ENCODE results near the gene ATP6V0D1.

The ATP6V0D1 gene

DNA sequence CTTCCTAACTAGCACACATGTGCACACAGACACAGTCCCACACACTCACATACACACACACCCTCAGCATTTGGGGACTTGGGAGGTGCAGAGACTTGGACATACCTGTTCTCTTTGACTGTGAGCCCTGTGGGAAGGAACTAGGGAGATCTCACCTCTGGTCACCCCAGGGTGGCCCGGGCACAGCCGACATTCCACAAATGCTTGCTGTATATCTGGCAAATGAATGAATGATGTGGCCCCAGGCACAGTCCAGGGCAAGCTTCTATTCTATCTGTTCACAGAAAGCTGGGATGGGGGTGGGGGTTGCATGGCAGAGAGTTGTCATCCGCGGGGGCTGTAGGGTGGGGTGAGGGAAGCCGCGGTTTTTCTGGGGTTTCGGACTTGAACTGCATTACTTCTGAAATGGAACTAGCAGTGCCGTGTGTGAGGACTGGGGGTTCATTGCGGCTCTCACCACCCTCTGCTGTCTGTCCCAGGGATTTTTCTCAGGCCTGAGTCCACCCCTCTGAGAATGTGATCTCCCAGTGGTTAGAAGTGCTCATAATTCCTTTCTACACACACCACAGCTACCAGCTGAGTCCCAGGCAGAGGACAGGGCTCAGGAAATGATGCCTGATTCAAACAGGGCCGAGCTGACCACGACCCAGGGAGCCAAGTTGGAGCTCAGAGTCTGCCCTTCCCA lies 44.4 kb upstream of the ATP6V0D1 start:
- H3K4me1 ChIP-seq (ENCODE audit: insufficient read depth, insufficient read length): peaks cover 16% of the 10 kb centered on the region
- H3K9ac ChIP-seq (ENCODE audit: insufficient read length, low read depth): no peak overlapping the region
- peaks cover 18% of the 10 kb centered on the region for H3K27me3 ChIP-seq (ENCODE audit: insufficient read depth, insufficient read length)
- no peak overlapping the region for H3K4me3 ChIP-seq (ENCODE audit: insufficient read length, low read depth)
- no peaks in the 10 kb centered on the region for H3K36me3 ChIP-seq (ENCODE audit: insufficient read depth, insufficient read length, low read length)
- TF ChIP-seq ZNF274 (IDR thresholded peaks at IDR 0.05; ENCODE audit: low read depth, low read length): no peak
- TF ChIP-seq SUZ12 (IDR thresholded peaks at IDR 0.05; ENCODE audit: extremely low read depth, insufficient read depth, insufficient read length): no peak
- TF ChIP-seq YY1 (IDR thresholded peaks at IDR 0.05; ENCODE audit: insufficient read depth, insufficient read length): no peak
- H3K9me3 ChIP-seq (ENCODE audit: insufficient read depth, low read length): peaks cover 20% of the 10 kb centered on the region; the same call in 1 of the 2 replicates
- no peak for DNase-seq (ENCODE audit: low read depth, low spot score)

DNA sequence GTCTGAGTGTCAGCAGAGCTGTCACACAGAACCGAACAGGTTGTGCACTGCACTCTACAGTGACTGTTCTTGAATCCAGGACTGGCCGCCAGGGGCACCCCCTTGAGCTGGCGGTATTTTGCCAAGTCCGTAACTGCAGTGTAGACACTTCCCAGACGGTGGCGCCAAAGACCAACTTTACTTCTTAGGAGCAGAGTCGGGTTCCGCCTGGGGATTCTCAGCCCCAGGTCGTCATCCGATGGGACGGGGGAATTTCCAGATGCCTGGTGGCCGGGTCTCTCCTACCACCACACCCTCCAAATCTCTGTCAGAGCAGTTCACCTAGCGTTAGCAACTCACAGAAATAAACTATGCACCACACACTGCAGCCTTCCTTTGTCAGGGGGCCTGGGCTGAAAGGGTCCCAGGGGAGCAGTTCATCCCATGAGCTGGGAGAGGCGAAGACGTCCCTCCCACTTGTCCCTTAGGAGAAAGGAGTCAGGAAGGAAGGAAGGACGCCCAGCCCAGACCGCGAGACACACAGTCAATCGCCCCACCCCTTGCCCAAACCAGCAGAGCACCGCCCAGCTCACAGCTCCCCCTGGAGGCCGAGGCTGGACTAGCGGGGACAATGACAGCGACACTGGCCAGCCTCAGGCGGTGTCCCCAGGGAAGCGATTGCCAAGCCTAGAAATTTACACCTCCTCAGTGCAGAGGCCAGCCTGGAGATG lies 40.3 kb upstream of the ATP6V0D1 start:
- TF ChIP-seq SUZ12 (IDR thresholded peaks at IDR 0.05; ENCODE audit: extremely low read depth, insufficient read depth, insufficient read length): no peak
- TF ChIP-seq YY1 (IDR thresholded peaks at IDR 0.05; ENCODE audit: insufficient read depth, insufficient read length): no peak
- no peak for TF ChIP-seq ZNF274 (IDR thresholded peaks at IDR 0.05; ENCODE audit: low read depth, low read length)
- peak overlapping the region; percentile 67 for H3K9ac ChIP-seq (ENCODE audit: insufficient read length, low read depth)
- H3K27me3 ChIP-seq (ENCODE audit: insufficient read depth, insufficient read length): peaks cover 6% of the 10 kb centered on the region
- DNase-seq (ENCODE audit: low read depth, low spot score): peak; percentile 98
- peaks cover 40% of the 10 kb centered on the region; the same call in 1 of the 2 replicates for H3K9me3 ChIP-seq (ENCODE audit: insufficient read depth, low read length)
- no peaks in the 10 kb centered on the region for H3K36me3 ChIP-seq (ENCODE audit: insufficient read depth, insufficient read length, low read length)
- H3K4me1 ChIP-seq (ENCODE audit: insufficient read depth, insufficient read length): peaks cover 8% of the 10 kb centered on the region
- peak overlapping the region; percentile 32 for H3K4me3 ChIP-seq (ENCODE audit: insufficient read length, low read depth)

DNA sequence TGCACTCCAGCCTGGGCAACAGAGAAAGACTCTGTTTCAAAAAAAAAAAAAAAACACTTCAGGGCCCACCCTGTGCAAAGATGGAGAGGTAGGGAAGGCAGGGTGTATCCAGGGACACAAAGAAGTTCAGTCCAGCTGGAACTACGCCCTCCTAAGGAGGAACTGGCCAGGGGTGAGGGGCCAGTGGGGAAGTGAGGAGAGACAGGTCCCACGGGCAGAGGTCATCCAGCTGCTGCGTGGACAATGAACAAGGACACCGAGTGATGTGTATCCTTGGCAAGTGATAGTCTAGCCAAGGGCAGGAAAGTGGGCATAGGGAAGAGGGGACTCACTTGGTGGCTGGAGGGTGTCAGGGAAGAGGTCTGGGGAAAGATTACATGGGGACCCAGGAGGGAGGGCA lies 38.3 kb upstream of the ATP6V0D1 start:
- peaks cover 40% of the 10 kb centered on the region; the same call in 1 of the 2 replicates for H3K9me3 ChIP-seq (ENCODE audit: insufficient read depth, low read length)
- H3K9ac ChIP-seq (ENCODE audit: insufficient read length, low read depth): no peak overlapping the region
- TF ChIP-seq ZNF274 (IDR thresholded peaks at IDR 0.05; ENCODE audit: low read depth, low read length): no peak
- peaks cover under 1% of the 10 kb centered on the region for H3K27me3 ChIP-seq (ENCODE audit: insufficient read depth, insufficient read length)
- no peak for DNase-seq (ENCODE audit: low read depth, low spot score)
- H3K4me1 ChIP-seq (ENCODE audit: insufficient read depth, insufficient read length): no peaks in the 10 kb centered on the region
- H3K36me3 ChIP-seq (ENCODE audit: insufficient read depth, insufficient read length, low read length): no peaks in the 10 kb centered on the region
- H3K4me3 ChIP-seq (ENCODE audit: insufficient read length, low read depth): no peak overlapping the region

DNA sequence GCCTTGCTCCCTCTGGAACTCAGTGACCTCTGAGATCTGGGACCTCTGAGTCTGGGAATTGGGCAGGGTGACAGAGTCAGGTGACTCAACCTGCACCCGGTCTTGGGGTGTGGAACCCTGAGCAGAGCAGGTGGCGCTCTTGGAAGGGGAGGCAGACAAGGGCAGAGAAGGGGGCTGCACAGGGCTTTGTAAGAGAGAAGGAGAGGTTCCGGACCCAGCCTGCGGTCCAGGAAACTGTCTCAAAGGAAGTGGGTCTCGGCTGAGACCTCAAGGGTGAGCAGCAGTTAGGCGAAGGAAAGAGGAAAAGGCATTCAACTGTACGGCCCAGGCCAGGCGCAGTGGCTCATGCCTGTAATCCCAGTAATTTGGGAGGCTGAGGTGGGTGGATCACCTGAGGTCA lies 37.7 kb upstream of the ATP6V0D1 start:
- H3K9me3 ChIP-seq (ENCODE audit: insufficient read depth, low read length): peaks cover 40% of the 10 kb centered on the region; the same call in 1 of the 2 replicates
- no peaks in the 10 kb centered on the region for H3K36me3 ChIP-seq (ENCODE audit: insufficient read depth, insufficient read length, low read length)
- TF ChIP-seq ZNF274 (IDR thresholded peaks at IDR 0.05; ENCODE audit: low read depth, low read length) (no peak), SUZ12 (IDR thresholded peaks at IDR 0.05; ENCODE audit: extremely low read depth, insufficient read depth, insufficient read length) (no peak), YY1 (IDR thresholded peaks at IDR 0.05; ENCODE audit: insufficient read depth, insufficient read length) (no peak)
- no peaks in the 10 kb centered on the region for H3K27me3 ChIP-seq (ENCODE audit: insufficient read depth, insufficient read length)
- H3K4me3 ChIP-seq (ENCODE audit: insufficient read length, low read depth): no peak overlapping the region
- no peaks in the 10 kb centered on the region for H3K4me1 ChIP-seq (ENCODE audit: insufficient read depth, insufficient read length)
- no peak overlapping the region for H3K9ac ChIP-seq (ENCODE audit: insufficient read length, low read depth)
- no peak for DNase-seq (ENCODE audit: low read depth, low spot score)

DNA sequence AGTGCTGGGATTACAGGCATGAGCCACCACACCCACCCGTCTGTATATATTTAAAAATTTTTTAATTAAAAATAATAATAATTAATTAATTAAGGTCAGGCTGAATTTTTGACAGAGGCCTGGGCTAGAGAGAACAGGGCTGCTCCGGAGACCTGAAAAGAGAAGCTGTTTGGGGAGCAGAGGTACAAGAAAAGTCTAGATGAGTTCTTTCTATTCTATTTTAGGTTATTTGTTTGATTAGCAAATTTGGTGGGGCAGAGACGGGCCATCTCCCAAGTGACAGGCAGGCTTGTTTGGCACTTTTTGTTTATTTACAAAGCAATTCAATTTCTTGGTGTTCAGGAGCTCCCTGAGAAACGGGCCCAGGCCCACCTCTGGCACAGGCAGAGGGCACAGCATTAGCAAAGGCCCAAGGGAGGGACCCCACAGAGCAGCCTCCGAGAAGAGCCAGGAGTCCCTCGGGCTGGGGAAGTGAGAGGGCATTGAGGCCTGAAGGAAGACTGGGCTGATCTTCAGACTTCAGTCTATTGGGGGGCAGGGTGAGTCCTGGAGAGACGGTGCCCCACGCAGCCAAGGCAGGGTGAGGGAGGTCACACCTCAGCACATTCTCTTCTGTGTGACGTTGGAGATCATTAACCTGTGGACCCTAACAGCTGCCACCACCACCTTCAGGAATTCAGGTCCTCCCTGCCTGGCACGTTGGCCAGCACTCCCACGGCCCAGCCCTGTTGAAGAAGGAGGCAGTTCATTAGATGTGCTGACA lies 36.9 kb upstream of the ATP6V0D1 start:
- peaks cover 36% of the 10 kb centered on the region; the same call in 1 of the 2 replicates for H3K9me3 ChIP-seq (ENCODE audit: insufficient read depth, low read length)
- H3K27me3 ChIP-seq (ENCODE audit: insufficient read depth, insufficient read length): no peaks in the 10 kb centered on the region
- TF ChIP-seq ZNF274 (IDR thresholded peaks at IDR 0.05; ENCODE audit: low read depth, low read length) (no peak), SUZ12 (IDR thresholded peaks at IDR 0.05; ENCODE audit: extremely low read depth, insufficient read depth, insufficient read length) (no peak), YY1 (IDR thresholded peaks at IDR 0.05; ENCODE audit: insufficient read depth, insufficient read length) (no peak)
- no peak for DNase-seq (ENCODE audit: low read depth, low spot score)
- H3K4me1 ChIP-seq (ENCODE audit: insufficient read depth, insufficient read length): no peaks in the 10 kb centered on the region
- no peak overlapping the region for H3K9ac ChIP-seq (ENCODE audit: insufficient read length, low read depth)
- H3K4me3 ChIP-seq (ENCODE audit: insufficient read length, low read depth): no peak overlapping the region
- no peaks in the 10 kb centered on the region for H3K36me3 ChIP-seq (ENCODE audit: insufficient read depth, insufficient read length, low read length)

DNA sequence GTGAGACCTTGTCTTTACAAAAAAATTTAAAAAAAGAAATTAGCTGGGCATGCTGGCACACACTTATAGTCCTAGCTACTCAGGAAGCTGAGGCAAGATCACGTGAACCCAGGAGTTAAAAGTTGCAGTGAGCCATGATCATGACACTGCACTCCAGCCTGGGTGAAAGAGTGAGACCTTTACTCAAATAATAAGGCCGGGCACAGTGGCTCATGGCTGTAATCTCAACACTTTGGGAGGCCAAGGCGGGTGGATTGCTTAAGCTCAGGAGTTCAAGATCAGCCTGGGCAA lies 36.1 kb upstream of the ATP6V0D1 start:
- TF ChIP-seq ZNF274 (IDR thresholded peaks at IDR 0.05; ENCODE audit: low read depth, low read length): no peak
- no peak for TF ChIP-seq YY1 (IDR thresholded peaks at IDR 0.05; ENCODE audit: insufficient read depth, insufficient read length)
- TF ChIP-seq SUZ12 (IDR thresholded peaks at IDR 0.05; ENCODE audit: extremely low read depth, insufficient read depth, insufficient read length): no peak
- no peak for DNase-seq (ENCODE audit: low read depth, low spot score)
- no peak overlapping the region for H3K4me3 ChIP-seq (ENCODE audit: insufficient read length, low read depth)
- H3K4me1 ChIP-seq (ENCODE audit: insufficient read depth, insufficient read length): no peaks in the 10 kb centered on the region
- H3K9ac ChIP-seq (ENCODE audit: insufficient read length, low read depth): no peak overlapping the region
- no peaks in the 10 kb centered on the region for H3K36me3 ChIP-seq (ENCODE audit: insufficient read depth, insufficient read length, low read length)
- no peaks in the 10 kb centered on the region for H3K27me3 ChIP-seq (ENCODE audit: insufficient read depth, insufficient read length)
- peaks cover 31% of the 10 kb centered on the region; the same call in 1 of the 2 replicates for H3K9me3 ChIP-seq (ENCODE audit: insufficient read depth, low read length)

Measured in NT2/D1 (cell line).